Breast epithelium (tissue), 4 donors: ENCODE results near the gene OR4D9. TPM values are rescaled to one million over a fixed set of nuclear protein-coding genes. Genes with fewer than 3 reads are reported as not detected.

Experiments
- DNase-seq, 2 donors: peaks; one replicate each; pipeline ENCODE4 v3.0.0-alpha.2; 2019; ENCODE audit warnings: low spot score in 2 of 2
- H3K27ac ChIP-seq, 2 donors: fragments of 200-600 bp; sonication (generic) in 1 of 2; one replicate each; pipeline ENCODE4 v1.5.1; 2016 to 2019; ENCODE audit warnings: mild to moderate bottlenecking in 1 of 2
- H3K27me3 ChIP-seq, 2 donors: fragments of 200-600 bp; sonication (generic) in 1 of 2; one replicate each; pipeline versions ENCODE4 v1.5.1 to v1.6.0; 2017 to 2019; ENCODE audit warnings: control low read depth in 1 of 2, mild to moderate bottlenecking in 1 of 2
- H3K36me3 ChIP-seq: fragments of 200-600 bp; one replicate; pipeline ENCODE4 v1.5.1; 2019
- H3K4me1 ChIP-seq, 2 donors: fragments of 200-600 bp; sonication (generic); one replicate each; pipeline ENCODE4 v1.5.1; 2016 to 2019; ENCODE audit warnings: control low read depth in 1 of 2
- H3K4me3 ChIP-seq, 3 donors: fragments of 200-600 bp; sonication (generic); 1 replicate in 2 of 3; 2 replicates in 1 of 3; pipeline ENCODE4 v1.5.1; 2016 to 2019; ENCODE audit warnings: mild to moderate bottlenecking in 3 of 3, moderate library complexity in 2 of 3
- H3K9me3 ChIP-seq, 2 donors: fragments of 200-600 bp; sonication (generic) in 1 of 2; one replicate each; pipeline ENCODE4 v1.5.1; 2016 to 2019; ENCODE audit warnings: control low read depth in 1 of 2
- POLR2A ChIP-seq: fragments of 450-650 bp; IDR thresholded peaks from one replicate; pipeline ENCODE4 v1.6.1; 2016; ENCODE audit warnings: antibody characterized with exemption, mild to moderate bottlenecking, moderate library complexity
- POLR2AphosphoS5 ChIP-seq, 3 donors: sonication (generic); formaldehyde crosslinking; IDR thresholded peaks; one replicate each; pipeline ENCODE4 v1.6.1; 2017; ENCODE audit warnings: antibody characterized with exemption in 3 of 3
- intact Hi-C: fragments of 100-400 bp; cut with DNase I; formaldehyde crosslinking; loops from one replicate; pipeline ENCODE4 v1.15.1; 2023; ENCODE audit warnings: low total_unique reads
- total RNA-seq, 3 donors: library from RNA; depleted of rRNA; stranded (reverse); fragments of >200 nt; gene quantifications; one replicate each; pipeline ENCODE4 v1.1.0, GENCODE V29; 2016
- TF ChIP-seq, protein P1 (sequence below), 3 donors: fragments of 450-650 bp; IDR thresholded peaks; one replicate each; pipeline ENCODE4 v1.5.1; 2016 to 2017; ENCODE audit warnings: antibody characterized with exemption in 3 of 3, mild to moderate bottlenecking in 3 of 3, moderate library complexity in 3 of 3

OR4D9 gene
- total RNA-seq, 3 donors from 2014 or later, result not detected

DNA sequence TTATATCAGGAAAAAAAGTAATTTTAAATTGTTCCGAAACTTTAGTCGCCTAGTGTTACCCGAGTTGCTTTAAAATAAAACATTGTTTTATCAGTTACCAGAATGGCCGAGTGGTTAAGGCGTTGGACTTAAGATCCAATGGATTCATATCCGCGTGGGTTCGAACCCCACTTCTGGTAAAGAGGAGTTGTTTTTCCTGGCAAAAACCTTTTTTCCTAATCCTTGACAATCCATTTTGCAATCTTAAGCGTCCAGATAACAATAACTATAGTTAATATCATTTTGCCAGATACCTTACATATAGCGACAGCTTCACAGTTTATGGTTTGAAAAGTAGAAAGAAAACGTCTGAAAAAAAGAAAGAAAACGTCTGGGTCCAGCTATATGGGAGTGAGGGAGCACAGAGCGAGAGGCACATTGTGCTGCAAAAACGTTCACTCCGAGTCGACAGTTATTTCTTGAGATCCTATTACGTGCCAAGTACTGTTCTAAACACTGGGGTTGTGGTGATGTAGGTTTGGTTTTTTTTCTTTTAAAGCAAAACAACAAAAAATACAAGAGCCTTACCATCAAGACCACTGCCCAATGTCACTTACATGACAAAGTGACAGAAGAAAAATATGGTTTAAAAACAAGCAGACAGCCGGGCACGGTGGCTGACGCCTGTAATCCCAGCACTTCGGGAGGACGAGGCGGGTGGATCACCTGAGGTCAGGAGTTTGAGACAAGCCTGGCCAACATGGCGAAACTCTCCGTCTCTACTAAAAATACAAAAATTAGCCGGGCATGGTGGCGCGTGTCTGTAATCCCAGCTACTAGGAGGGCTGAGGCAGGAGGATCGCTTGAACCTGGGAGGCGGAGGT lies 40.6 kb downstream of the OR4D9 start:
- intact Hi-C loops, result no loop called here
- Histone ChIP-seq H3K27ac (peak overlapping the region; percentile 87 to 88), H3K27me3 (no peaks in the 10 kb centered on the region), H3K36me3 (no peaks in the 10 kb centered on the region), H3K9me3 (no peaks in the 10 kb centered on the region), H3K4me3 (peak overlapping the region; percentile 51 to 76 (median 59)), H3K4me1 (peaks cover 0 to 5% of the 10 kb centered on the region in 2 donors)
- TF ChIP-seq, protein P1, sequence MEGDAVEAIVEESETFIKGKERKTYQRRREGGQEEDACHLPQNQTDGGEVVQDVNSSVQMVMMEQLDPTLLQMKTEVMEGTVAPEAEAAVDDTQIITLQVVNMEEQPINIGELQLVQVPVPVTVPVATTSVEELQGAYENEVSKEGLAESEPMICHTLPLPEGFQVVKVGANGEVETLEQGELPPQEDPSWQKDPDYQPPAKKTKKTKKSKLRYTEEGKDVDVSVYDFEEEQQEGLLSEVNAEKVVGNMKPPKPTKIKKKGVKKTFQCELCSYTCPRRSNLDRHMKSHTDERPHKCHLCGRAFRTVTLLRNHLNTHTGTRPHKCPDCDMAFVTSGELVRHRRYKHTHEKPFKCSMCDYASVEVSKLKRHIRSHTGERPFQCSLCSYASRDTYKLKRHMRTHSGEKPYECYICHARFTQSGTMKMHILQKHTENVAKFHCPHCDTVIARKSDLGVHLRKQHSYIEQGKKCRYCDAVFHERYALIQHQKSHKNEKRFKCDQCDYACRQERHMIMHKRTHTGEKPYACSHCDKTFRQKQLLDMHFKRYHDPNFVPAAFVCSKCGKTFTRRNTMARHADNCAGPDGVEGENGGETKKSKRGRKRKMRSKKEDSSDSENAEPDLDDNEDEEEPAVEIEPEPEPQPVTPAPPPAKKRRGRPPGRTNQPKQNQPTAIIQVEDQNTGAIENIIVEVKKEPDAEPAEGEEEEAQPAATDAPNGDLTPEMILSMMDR (IDR thresholded peaks at IDR 0.05), result no peak
- TF ChIP-seq POLR2AphosphoS5 (IDR thresholded peaks at IDR 0.05) (no peak), POLR2A (no peak)
- DNase-seq, result no peak

DNA sequence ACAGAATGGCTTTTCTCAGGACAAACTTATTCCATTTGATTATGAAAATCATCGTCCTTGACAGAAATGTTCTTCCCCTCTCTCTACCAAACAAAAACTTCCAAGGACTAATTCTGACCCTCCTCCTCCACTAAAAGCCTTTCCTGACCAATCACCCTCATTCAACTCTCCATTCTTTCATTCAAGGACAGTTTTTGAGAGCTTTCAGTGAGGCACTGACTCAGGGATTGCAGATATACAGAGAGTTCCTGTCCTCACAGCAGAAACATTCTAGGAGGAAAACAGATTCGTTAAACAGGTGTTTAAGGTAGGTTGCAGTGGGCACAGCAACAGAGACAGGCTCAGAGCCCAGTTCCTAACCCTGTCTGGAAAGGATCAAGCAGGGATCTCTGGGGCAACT lies 41.5 kb downstream of the OR4D9 start:
- no peaks in the 10 kb centered on the region for H3K36me3 ChIP-seq
- TF ChIP-seq, protein P1 (IDR thresholded peaks at IDR 0.05), result no peak
- TF ChIP-seq POLR2AphosphoS5 (IDR thresholded peaks at IDR 0.05), result no peak
- no peak for TF ChIP-seq POLR2A
- H3K4me3 ChIP-seq, result no peak overlapping the region
- no peak for DNase-seq
- H3K9me3 ChIP-seq, result no peaks in the 10 kb centered on the region
- intact Hi-C loops, result no loop called here
- H3K27me3 ChIP-seq, result no peaks in the 10 kb centered on the region
- H3K27ac ChIP-seq, result peak overlapping the region in 1 of 2 donors; percentile 11
- H3K4me1 ChIP-seq, result peaks cover 0 to 5% of the 10 kb centered on the region in 2 donors

DNA sequence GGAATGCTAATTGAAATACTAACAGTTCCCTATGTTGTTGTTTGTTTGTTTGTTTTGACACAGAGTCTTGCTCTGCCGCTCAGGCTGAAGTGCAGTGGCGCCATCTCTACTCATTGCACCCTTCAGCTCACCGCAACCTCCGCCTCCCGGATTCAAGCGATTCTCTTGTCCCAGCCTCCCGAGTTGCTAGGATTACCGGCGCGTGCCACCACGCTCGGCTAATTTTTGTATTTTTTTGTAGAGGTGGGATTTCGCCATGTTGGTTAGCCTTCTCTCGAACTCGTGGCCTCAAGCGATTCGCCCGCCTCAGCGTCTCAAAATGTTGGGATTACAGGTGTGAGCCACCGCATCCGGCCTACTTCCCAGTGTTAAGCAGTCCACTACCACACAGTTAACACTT lies 42.0 kb downstream of the OR4D9 start:
- DNase-seq, result no peak
- Histone ChIP-seq H3K27me3 (no peaks in the 10 kb centered on the region), H3K4me3 (no peak overlapping the region), H3K36me3 (no peaks in the 10 kb centered on the region), H3K4me1 (peaks cover 0 to 5% of the 10 kb centered on the region in 2 donors), H3K27ac (no peak overlapping the region), H3K9me3 (no peaks in the 10 kb centered on the region)
- intact Hi-C loops, result no loop called here
- TF ChIP-seq POLR2A (no peak), POLR2AphosphoS5 (IDR thresholded peaks at IDR 0.05) (no peak)
- TF ChIP-seq, protein P1 (IDR thresholded peaks at IDR 0.05), result no peak

DNA sequence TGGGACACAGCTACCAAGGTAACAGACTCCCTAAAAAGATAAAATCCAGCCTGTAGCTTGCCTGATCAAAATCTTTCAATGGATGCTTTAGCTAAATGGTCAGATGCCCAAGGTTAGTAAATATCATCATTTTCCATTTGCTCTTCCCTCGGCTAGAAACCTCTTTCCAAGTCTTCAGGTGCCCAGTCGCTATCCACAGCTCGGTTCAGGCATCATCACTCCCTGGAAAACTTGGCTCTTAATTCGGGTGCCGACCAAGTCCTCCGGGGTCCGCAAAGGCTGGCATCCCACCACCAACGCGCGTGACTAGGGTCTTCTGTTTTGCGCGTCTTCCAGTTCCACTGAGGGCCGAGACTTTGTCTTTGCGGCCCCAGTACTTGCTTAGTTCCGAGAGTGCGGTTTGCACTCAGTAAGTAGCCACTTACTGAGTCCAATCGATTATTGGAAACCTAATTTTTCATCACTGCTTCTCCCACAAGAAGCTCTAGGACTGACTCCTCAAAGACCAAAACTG lies 44.3 kb downstream of the OR4D9 start:
- TF ChIP-seq, protein P1 (IDR thresholded peaks at IDR 0.05), result no peak
- TF ChIP-seq POLR2A, result no peak
- TF ChIP-seq POLR2AphosphoS5 (IDR thresholded peaks at IDR 0.05), result no peak
- intact Hi-C loops, result no loop called here

More for the DNA sequence above, 44.3 kb downstream of the OR4D9 start:
- H3K27ac ChIP-seq, result no peak overlapping the region
- no peaks in the 10 kb centered on the region for H3K9me3 ChIP-seq
- peak overlapping the region; percentile 34 to 46 (median 39) for H3K4me3 ChIP-seq
- H3K36me3 ChIP-seq, result no peaks in the 10 kb centered on the region
- H3K4me1 ChIP-seq, result no peaks in the 10 kb centered on the region
- no peaks in the 10 kb centered on the region for H3K27me3 ChIP-seq
- DNase-seq, result no peak
